ENCODE measurements around the gene SYT7.

Gene SYT7

DNA sequence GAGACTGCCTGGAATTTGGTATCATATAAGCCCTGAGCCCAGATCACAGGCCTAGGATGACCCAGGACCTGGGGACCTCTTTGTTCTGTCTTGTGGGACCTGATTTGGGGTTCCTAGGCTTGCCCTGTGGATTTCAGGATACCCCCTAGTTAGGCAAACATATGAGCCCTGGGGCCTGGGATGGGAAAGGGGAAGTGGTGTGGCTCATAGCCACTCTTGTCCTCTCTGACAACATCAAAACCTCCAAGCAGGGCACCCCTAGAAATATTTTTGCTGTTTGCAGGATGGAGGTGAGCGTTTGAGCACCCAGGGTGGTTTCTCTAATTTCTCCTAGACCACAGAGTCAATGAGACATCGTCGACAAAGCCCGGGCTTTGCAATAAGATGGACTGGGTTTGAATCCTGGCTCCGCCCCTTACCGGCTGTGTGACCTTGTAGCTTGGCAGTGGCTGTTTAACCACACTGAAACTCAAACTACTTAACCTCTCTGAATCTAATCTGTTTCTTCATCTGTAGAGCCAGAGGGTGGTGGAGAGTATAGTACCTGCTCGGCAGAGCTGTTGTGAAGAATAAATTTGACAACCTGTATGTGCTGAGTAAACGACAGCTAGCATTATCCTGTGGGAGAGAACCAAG lies 77.6 kb downstream of the SYT7 start:
- Histone ChIP-seq H3K23ac (ENCODE audit: low read length) (no peak overlapping the region), H3K4me3 (ENCODE audit: low read depth, low read length) (no peak overlapping the region), H3K79me2 (ENCODE audit: control insufficient read depth, insufficient read depth, low read length, poor library complexity) (no peaks in the 10 kb centered on the region), H3K9ac (ENCODE audit: low read length) (no peak overlapping the region), H3K27ac (ENCODE audit: low read depth, low read length) (no peak overlapping the region), H2BK120ac (ENCODE audit: insufficient read depth, low read length, poor library complexity) (no peak overlapping the region), H2BK5ac (ENCODE audit: low read depth, low read length, poor library complexity) (no peak overlapping the region), H3K79me1 (ENCODE audit: low read length) (no peaks in the 10 kb centered on the region), H3K27me3 (ENCODE audit: insufficient read depth, low read length) (peaks cover 11% of the 10 kb centered on the region), H3K4ac (ENCODE audit: low read depth, low read length) (no peak overlapping the region), H3K36me3 (ENCODE audit: control insufficient read depth in 1 of 2, insufficient read depth in 2 of 2, low read length in 2 of 2) (no peaks in the 10 kb centered on the region), H3K14ac (ENCODE audit: low read length) (no peak overlapping the region), H2BK12ac (ENCODE audit: low read length) (no peak overlapping the region), H2AFZ (ENCODE audit: insufficient read depth, low read length, poor library complexity) (no peak overlapping the region), H4K91ac (ENCODE audit: low read depth, low read length) (no peak overlapping the region), H4K12ac (ENCODE audit: low read depth, low read length) (no peak overlapping the region), H3K4me1 (ENCODE audit: control insufficient read depth in 1 of 2, insufficient read depth in 2 of 2, low read length in 2 of 2) (peaks cover 5 to 9% of the 10 kb centered on the region in 2 experiments), H3K18ac (ENCODE audit: low read length) (no peak overlapping the region), H2AK5ac (ENCODE audit: low read length) (no peak overlapping the region), H4K8ac (ENCODE audit: low read depth, low read length) (no peak overlapping the region), H3K9me3 (ENCODE audit: insufficient read depth, low read depth, low read length) (no peaks in the 10 kb centered on the region), H3K4me2 (ENCODE audit: low read length) (no peak overlapping the region)
- no peak for DNase-seq
- no CpG with 5 or more reads among the region's 8 CpGs for WGBS (ENCODE audit: extremely low coverage, insufficient coverage, insufficient read length)

DNA sequence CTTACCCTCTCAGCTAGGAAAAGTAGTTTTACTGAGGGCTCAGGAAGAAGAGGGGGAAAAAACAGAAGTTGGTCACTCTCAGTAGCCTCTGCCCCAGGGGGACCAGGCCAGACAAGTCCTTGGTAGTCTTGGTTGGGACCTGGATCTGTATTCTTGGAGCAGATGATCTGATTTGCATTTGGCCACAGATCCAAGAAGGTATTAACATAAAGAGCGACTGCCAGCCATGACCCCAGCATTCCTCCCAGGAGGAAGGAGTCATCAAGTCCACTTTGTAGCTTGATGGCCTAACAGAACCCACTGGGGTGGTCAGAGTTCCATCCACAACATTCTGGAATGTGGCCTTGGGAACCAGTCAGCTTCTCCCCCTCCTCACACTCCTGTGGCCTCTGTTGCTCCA lies 78.4 kb downstream of the SYT7 start:
- no peak overlapping the region for H2BK5ac ChIP-seq (ENCODE audit: low read depth, low read length, poor library complexity)
- no peak overlapping the region for H3K4ac ChIP-seq (ENCODE audit: low read depth, low read length)
- H3K27ac ChIP-seq (ENCODE audit: low read depth, low read length): no peak overlapping the region
- no peak overlapping the region for H2AK5ac ChIP-seq (ENCODE audit: low read length)
- no peak overlapping the region for H3K18ac ChIP-seq (ENCODE audit: low read length)
- H3K4me2 ChIP-seq (ENCODE audit: low read length): no peak overlapping the region
- H4K8ac ChIP-seq (ENCODE audit: low read depth, low read length): no peak overlapping the region
- H3K4me1 ChIP-seq (ENCODE audit: control insufficient read depth in 1 of 2, insufficient read depth in 2 of 2, low read length in 2 of 2): peaks cover 0 to 3% of the 10 kb centered on the region in 2 experiments
- no peak overlapping the region for H3K14ac ChIP-seq (ENCODE audit: low read length)
- no peak overlapping the region for H3K4me3 ChIP-seq (ENCODE audit: low read depth, low read length)
- no peak overlapping the region for H2BK12ac ChIP-seq (ENCODE audit: low read length)
- H3K9me3 ChIP-seq (ENCODE audit: insufficient read depth, low read depth, low read length): no peaks in the 10 kb centered on the region
- H3K27me3 ChIP-seq (ENCODE audit: insufficient read depth, low read length): peaks cover 4% of the 10 kb centered on the region
- no peak overlapping the region for H2AFZ ChIP-seq (ENCODE audit: insufficient read depth, low read length, poor library complexity)
- H2BK120ac ChIP-seq (ENCODE audit: insufficient read depth, low read length, poor library complexity): no peak overlapping the region
- H3K23ac ChIP-seq (ENCODE audit: low read length): no peak overlapping the region
- no peak for DNase-seq
- WGBS (ENCODE audit: extremely low coverage, insufficient coverage, insufficient read length): no CpG with 5 or more reads among the region's 1 CpG
- no peak overlapping the region for H3K9ac ChIP-seq (ENCODE audit: low read length)
- H4K12ac ChIP-seq (ENCODE audit: low read depth, low read length): no peak overlapping the region
- H3K36me3 ChIP-seq (ENCODE audit: control insufficient read depth in 1 of 2, insufficient read depth in 2 of 2, low read length in 2 of 2): no peaks in the 10 kb centered on the region
- H3K79me1 ChIP-seq (ENCODE audit: low read length): no peaks in the 10 kb centered on the region
- H4K91ac ChIP-seq (ENCODE audit: low read depth, low read length): no peak overlapping the region
- H3K79me2 ChIP-seq (ENCODE audit: control insufficient read depth, insufficient read depth, low read length, poor library complexity): no peaks in the 10 kb centered on the region

DNA sequence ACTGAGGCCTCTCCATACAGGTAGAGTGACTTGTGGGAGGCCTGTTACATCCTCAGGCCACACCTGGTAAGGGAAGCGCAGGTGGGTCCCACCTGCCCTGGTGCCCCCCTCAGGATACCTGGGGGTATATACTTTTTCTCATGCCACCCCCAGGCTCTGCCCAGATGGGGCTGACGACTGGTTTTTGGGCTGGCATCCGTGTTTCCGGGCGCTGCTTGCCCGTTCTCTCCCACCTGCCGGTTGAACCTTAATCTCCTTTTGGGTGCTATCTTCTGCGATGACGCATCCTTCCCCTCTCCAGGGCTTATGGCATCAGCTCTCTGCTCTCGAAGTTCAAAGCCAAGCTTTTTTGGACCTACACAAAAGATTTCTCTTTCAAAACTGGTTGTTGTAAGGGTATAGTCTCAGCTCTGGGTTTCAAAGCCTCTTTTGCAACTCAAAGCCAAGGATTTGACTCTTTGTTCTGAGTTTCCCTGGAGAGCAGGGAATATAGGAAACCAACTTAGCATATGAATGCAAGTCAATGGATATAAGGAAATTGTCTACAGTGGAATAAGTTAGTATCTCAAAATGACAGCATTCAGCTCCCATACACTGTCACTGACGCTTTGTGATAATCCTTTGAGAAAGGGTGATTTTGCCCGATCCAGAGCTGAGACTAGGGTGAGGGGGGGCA lies 80.9 kb downstream of the SYT7 start:
- no peak overlapping the region for H3K9ac ChIP-seq (ENCODE audit: low read length)
- no peak overlapping the region for H3K18ac ChIP-seq (ENCODE audit: low read length)
- DNase-seq: no peak
- no peak overlapping the region for H3K4me2 ChIP-seq (ENCODE audit: low read length)
- H3K23ac ChIP-seq (ENCODE audit: low read length): no peak overlapping the region
- H3K4me3 ChIP-seq (ENCODE audit: low read depth, low read length): no peak overlapping the region
- H3K27me3 ChIP-seq (ENCODE audit: insufficient read depth, low read length): no peaks in the 10 kb centered on the region
- no peaks in the 10 kb centered on the region for H3K79me2 ChIP-seq (ENCODE audit: control insufficient read depth, insufficient read depth, low read length, poor library complexity)
- H3K4ac ChIP-seq (ENCODE audit: low read depth, low read length): no peak overlapping the region
- H2AK5ac ChIP-seq (ENCODE audit: low read length): no peak overlapping the region
- H3K9me3 ChIP-seq (ENCODE audit: insufficient read depth, low read depth, low read length): no peaks in the 10 kb centered on the region
- H3K79me1 ChIP-seq (ENCODE audit: low read length): no peaks in the 10 kb centered on the region
- H4K8ac ChIP-seq (ENCODE audit: low read depth, low read length): no peak overlapping the region
- H3K36me3 ChIP-seq (ENCODE audit: control insufficient read depth in 1 of 2, insufficient read depth in 2 of 2, low read length in 2 of 2): no peaks in the 10 kb centered on the region
- H3K27ac ChIP-seq (ENCODE audit: low read depth, low read length): no peak overlapping the region
- H3K14ac ChIP-seq (ENCODE audit: low read length): no peak overlapping the region
- H2BK12ac ChIP-seq (ENCODE audit: low read length): no peak overlapping the region
- H2BK5ac ChIP-seq (ENCODE audit: low read depth, low read length, poor library complexity): no peak overlapping the region
- no peak overlapping the region for H4K12ac ChIP-seq (ENCODE audit: low read depth, low read length)
- H3K4me1 ChIP-seq (ENCODE audit: control insufficient read depth in 1 of 2, insufficient read depth in 2 of 2, low read length in 2 of 2): peaks cover 0 to 3% of the 10 kb centered on the region in 2 experiments
- no CpG with 5 or more reads among the region's 12 CpGs for WGBS (ENCODE audit: extremely low coverage, insufficient coverage, insufficient read length)
- H4K91ac ChIP-seq (ENCODE audit: low read depth, low read length): no peak overlapping the region
- H2BK120ac ChIP-seq (ENCODE audit: insufficient read depth, low read length, poor library complexity): no peak overlapping the region
- no peak overlapping the region for H2AFZ ChIP-seq (ENCODE audit: insufficient read depth, low read length, poor library complexity)

DNA sequence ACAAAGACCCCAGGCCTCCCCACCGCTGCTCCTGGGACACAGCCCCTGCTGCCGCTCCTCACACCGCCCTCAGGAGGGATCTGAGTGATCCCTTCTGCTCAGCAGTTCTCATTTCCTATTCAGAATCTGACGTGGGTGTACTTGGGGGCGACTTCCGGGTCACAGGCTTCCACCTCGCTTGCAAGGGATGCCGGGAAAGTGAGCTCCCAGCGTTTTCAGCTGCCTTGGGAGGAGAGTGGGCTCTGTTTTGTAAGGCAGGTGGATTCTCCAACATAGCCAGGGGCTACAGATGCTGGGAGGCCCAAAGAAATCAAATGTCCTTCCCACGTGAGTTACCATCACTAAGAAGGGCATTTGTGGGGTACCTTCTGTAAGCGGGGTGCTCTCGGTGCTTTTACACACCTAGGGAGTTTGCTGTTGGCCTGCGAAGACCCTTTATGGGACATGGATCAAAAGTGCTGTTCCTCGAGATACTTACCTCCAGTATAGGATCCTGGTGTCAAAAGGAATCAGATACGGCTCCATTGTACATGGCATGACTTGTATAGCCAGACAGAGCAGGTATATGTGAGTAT lies 82.0 kb downstream of the SYT7 start:
- H3K4me2 ChIP-seq (ENCODE audit: low read length): no peak overlapping the region
- no peak overlapping the region for H2BK12ac ChIP-seq (ENCODE audit: low read length)
- H3K27ac ChIP-seq (ENCODE audit: low read depth, low read length): no peak overlapping the region
- no peak overlapping the region for H3K9ac ChIP-seq (ENCODE audit: low read length)
- H3K4ac ChIP-seq (ENCODE audit: low read depth, low read length): no peak overlapping the region
- H3K23ac ChIP-seq (ENCODE audit: low read length): no peak overlapping the region
- H3K9me3 ChIP-seq (ENCODE audit: insufficient read depth, low read depth, low read length): no peaks in the 10 kb centered on the region
- no peak overlapping the region for H4K12ac ChIP-seq (ENCODE audit: low read depth, low read length)
- no peak overlapping the region for H3K4me3 ChIP-seq (ENCODE audit: low read depth, low read length)
- no peak overlapping the region for H2AK5ac ChIP-seq (ENCODE audit: low read length)
- no peak overlapping the region for H2BK120ac ChIP-seq (ENCODE audit: insufficient read depth, low read length, poor library complexity)
- H2AFZ ChIP-seq (ENCODE audit: insufficient read depth, low read length, poor library complexity): no peak overlapping the region
- DNase-seq: no peak
- no peak overlapping the region for H3K18ac ChIP-seq (ENCODE audit: low read length)
- no peak overlapping the region for H4K8ac ChIP-seq (ENCODE audit: low read depth, low read length)
- no peak overlapping the region for H2BK5ac ChIP-seq (ENCODE audit: low read depth, low read length, poor library complexity)
- H3K79me2 ChIP-seq (ENCODE audit: control insufficient read depth, insufficient read depth, low read length, poor library complexity): no peaks in the 10 kb centered on the region
- H3K4me1 ChIP-seq (ENCODE audit: control insufficient read depth in 1 of 2, insufficient read depth in 2 of 2, low read length in 2 of 2): peaks cover 3 to 8% of the 10 kb centered on the region in 2 experiments
- H3K79me1 ChIP-seq (ENCODE audit: low read length): no peaks in the 10 kb centered on the region
- no peak overlapping the region for H4K91ac ChIP-seq (ENCODE audit: low read depth, low read length)
- no peaks in the 10 kb centered on the region for H3K36me3 ChIP-seq (ENCODE audit: control insufficient read depth in 1 of 2, insufficient read depth in 2 of 2, low read length in 2 of 2)
- no CpG with 5 or more reads among the region's 15 CpGs for WGBS (ENCODE audit: extremely low coverage, insufficient coverage, insufficient read length)
- no peak overlapping the region for H3K14ac ChIP-seq (ENCODE audit: low read length)
- no peaks in the 10 kb centered on the region for H3K27me3 ChIP-seq (ENCODE audit: insufficient read depth, low read length)

All from trophoblast cell (in vitro differentiated cells and primary cell).